ENCODE measurements around the gene AGXT. TPM values are rescaled to one million over a fixed set of nuclear protein-coding genes. Genes with fewer than 3 reads are reported as not detected.

Gene AGXT
- total RNA-seq, 1 donor from 2014 or later = not detected

DNA sequence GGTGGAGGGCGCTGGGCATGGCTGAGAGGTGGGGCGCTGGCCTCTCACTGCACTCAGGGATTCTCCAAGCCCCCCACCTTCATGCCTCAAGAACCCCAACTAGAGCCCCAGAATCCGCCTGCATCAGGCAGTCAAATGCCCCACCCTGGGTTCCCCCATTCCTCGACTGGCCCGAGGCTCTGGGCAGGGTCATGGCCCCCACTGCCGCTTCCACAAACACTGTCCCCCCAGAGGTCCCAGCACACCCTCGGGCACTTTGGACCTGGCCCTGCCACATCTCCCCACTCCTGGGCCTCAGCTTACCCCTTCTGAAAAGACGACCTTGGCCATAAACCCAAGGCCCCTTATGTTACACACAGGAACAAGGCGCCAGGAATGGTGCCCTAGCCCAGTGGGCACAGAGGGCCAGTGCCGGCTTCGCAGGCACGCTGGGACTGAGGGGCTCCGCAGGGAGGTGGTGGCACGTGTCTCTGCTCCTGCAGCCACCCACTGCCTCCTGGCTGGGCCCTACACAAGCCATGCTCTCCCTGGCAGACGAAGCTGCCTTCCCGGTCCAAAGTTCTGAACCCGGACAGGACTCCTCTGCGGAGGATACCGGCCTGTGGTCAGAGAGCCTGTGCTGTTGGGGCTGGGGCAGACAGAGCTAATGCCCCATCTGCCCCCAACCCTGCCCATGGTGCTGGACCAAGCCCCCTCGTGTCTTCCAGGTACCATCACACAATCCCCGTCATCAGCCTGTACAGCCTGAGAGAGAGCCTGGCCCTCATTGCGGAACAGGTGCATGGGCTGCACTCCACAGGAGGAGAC is 6.8 kb downstream of the AGXT start:
- Histone ChIP-seq H3K27me3 (ENCODE audit: low read depth) (peaks cover 12% of the 10 kb centered on the region), H3K9me3 (replicated peaks) (no peaks in the 10 kb centered on the region), H3K36me3 (no peaks in the 10 kb centered on the region), H3K4me3 (no peak overlapping the region), H3K27ac (replicated peaks) (no peak overlapping the region), H3K4me1 (no peaks in the 10 kb centered on the region)
- TF ChIP-seq, protein P1, sequence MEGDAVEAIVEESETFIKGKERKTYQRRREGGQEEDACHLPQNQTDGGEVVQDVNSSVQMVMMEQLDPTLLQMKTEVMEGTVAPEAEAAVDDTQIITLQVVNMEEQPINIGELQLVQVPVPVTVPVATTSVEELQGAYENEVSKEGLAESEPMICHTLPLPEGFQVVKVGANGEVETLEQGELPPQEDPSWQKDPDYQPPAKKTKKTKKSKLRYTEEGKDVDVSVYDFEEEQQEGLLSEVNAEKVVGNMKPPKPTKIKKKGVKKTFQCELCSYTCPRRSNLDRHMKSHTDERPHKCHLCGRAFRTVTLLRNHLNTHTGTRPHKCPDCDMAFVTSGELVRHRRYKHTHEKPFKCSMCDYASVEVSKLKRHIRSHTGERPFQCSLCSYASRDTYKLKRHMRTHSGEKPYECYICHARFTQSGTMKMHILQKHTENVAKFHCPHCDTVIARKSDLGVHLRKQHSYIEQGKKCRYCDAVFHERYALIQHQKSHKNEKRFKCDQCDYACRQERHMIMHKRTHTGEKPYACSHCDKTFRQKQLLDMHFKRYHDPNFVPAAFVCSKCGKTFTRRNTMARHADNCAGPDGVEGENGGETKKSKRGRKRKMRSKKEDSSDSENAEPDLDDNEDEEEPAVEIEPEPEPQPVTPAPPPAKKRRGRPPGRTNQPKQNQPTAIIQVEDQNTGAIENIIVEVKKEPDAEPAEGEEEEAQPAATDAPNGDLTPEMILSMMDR (IDR thresholded peaks at IDR 0.05; ENCODE audit: borderline replicate concordance) = no peak
- intact Hi-C loops (cut with micrococcal nuclease) = no loop called here
- no peak for DNase-seq

DNA sequence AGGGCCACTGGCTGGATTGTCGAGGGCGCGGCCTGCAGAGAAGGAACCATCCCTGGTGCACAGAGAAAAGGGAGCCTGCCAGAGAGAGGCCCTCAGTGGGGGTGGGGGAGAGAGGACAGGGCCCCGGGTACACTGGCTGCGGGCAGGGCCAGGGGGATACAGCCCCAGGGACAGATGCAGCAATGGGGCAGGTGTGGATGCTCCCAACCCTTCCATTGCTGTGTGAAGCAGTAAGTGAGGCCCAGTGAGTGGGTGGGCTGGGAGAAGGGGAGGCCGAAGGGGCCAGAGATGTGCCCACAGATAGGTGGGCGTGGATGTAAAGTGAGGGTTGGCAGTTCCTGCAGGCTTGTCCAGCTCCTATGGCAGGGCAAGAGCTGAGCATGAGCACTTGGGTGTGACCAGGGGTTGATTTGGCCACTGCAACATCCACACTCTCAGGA is 7.4 kb downstream of the AGXT start:
- H3K27me3 ChIP-seq (ENCODE audit: low read depth) = peaks cover 6% of the 10 kb centered on the region
- no peak for DNase-seq

DNA sequence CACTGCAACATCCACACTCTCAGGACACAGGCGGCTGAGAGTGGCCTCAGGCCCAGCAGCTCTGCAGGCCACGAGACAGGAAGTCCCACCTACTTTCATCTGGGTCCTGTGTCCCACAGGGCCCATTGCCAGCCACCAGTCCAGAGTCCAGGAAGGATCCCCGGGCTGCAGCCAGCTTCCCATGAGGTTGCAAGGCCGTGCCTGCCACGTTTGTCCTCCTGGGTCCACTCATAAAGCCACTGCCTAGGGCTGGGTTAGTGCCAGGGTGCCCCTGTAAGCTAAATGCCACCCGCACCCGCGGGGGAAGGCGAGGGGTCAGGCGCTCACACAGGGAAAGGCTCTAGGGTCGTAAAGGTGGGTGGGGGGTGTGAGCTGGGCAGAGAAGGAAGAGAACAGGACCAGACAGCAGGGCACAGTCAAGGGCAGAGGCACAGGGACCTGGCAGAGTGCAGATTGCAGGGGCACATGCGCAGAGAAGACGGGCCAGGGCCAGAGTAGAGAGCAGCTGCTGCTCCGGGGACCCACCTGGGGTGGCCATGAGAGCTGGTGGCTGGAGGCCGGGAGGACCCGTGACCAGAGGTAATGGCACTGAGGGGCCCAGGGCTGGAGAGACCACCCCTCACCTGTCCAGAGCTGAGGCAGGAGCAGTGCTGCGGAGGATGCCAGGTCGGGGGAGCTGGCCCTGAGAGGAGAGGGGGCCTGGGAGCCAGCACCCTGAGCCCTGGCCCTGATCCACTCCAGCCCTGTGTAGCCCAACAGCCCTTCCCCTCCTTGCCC is 8.0 kb downstream of the AGXT start:
- Histone ChIP-seq H3K27me3 (ENCODE audit: low read depth) (no peaks in the 10 kb centered on the region), H3K4me3 (no peak overlapping the region), H3K36me3 (no peaks in the 10 kb centered on the region), H3K4me1 (no peaks in the 10 kb centered on the region), H3K27ac (replicated peaks) (no peak overlapping the region), H3K9me3 (replicated peaks) (no peaks in the 10 kb centered on the region)
- no peak for DNase-seq
- intact Hi-C loops (cut with micrococcal nuclease) = no loop called here
- TF ChIP-seq, protein P1 (IDR thresholded peaks at IDR 0.05; ENCODE audit: borderline replicate concordance) = no peak

More for the DNA sequence above, 7.4 kb downstream of the AGXT start:
- H3K9me3 ChIP-seq (replicated peaks) = no peaks in the 10 kb centered on the region
- H3K36me3 ChIP-seq = no peaks in the 10 kb centered on the region
- TF ChIP-seq, protein P1 (IDR thresholded peaks at IDR 0.05; ENCODE audit: borderline replicate concordance) = no peak
- H3K4me3 ChIP-seq = no peak overlapping the region
- no peak overlapping the region for H3K27ac ChIP-seq (replicated peaks)
- intact Hi-C loops (cut with micrococcal nuclease) = no loop called here
- H3K4me1 ChIP-seq = no peaks in the 10 kb centered on the region

DNA sequence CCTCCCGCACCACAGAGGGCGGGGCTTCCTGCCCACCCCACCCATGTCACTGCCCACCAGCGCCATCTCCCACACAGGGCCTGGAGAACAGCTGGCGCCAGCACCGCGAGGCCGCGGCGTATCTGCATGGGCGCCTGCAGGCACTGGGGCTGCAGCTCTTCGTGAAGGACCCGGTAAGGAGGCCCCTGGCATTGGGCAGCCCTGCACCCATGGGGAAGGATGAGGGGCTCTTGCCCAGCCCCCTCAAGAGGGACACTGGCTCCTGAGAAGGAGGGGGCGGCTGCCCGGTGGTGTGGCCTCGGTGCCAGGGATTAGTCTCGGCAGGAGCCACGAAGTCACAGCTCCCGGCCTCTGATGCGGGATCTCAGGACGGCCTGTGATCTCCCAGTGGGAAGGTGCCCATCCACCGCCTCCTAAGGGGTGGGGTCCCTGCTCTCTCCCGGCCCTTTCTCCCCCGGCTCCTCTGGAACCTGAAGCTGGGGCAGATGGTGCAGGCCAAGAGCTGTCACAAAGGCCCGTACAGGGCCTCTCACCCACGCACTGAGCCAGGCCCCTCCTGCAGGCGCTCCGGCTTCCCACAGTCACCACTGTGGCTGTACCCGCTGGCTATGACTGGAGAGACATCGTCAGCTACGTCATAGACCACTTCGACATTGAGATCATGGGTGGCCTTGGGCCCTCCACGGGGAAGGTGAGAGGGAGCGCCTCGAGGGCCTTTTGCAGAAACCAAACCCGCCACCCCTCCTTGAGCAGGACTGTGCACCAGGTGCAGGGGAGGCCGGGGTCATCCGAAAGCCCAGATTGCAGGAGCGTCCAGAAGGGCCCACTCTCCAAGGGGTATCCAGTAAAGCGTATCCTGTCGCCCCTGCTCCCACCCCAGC is 9.1 kb downstream of the AGXT start:
- TF ChIP-seq, protein P1 (IDR thresholded peaks at IDR 0.05; ENCODE audit: borderline replicate concordance) = no peak
- peak; percentile 8 for DNase-seq
- Histone ChIP-seq H3K4me1 (no peaks in the 10 kb centered on the region), H3K4me3 (no peak overlapping the region), H3K9me3 (replicated peaks) (no peaks in the 10 kb centered on the region), H3K27ac (replicated peaks) (no peak overlapping the region), H3K27me3 (ENCODE audit: low read depth) (no peaks in the 10 kb centered on the region), H3K36me3 (no peaks in the 10 kb centered on the region)
- intact Hi-C loops (cut with micrococcal nuclease) = no loop called here

DNA sequence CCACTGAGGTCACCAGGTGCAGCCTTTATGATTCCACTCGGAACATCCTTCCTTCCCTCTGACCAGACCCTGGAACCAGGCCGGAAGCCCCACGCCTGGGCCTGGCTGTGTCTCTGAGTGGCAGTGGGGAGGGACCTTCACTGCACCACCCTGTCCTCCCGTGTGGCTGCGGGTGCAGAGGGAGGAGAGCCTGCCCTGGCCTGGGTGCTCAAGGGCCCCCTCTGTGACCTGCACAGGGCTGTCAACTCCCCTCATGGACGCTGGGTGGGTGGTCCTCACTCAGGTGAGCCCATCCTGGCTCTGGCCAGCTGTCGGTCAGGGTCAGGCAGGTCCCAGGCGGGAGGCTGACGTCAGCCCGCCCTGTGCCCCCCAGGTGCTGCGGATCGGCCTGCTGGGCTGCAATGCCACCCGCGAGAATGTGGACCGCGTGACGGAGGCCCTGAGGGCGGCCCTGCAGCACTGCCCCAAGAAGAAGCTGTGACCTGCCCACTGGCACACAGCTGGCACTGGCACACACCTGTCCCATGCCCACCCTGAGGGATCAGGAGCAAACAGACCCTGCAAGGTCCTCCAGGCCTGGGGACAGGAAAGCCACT is 9.8 kb downstream of the AGXT start:
- DNase-seq = no peak
- intact Hi-C loops (cut with micrococcal nuclease) = no loop called here
- Histone ChIP-seq H3K27ac (replicated peaks) (no peak overlapping the region), H3K36me3 (no peaks in the 10 kb centered on the region), H3K4me3 (no peak overlapping the region), H3K4me1 (no peaks in the 10 kb centered on the region), H3K27me3 (ENCODE audit: low read depth) (no peaks in the 10 kb centered on the region), H3K9me3 (replicated peaks) (no peaks in the 10 kb centered on the region)
- TF ChIP-seq, protein P1 (IDR thresholded peaks at IDR 0.05; ENCODE audit: borderline replicate concordance) = no peak
